CD4-positive, alpha-beta T cell treated with Interleukin-6 for 4 hours (primary cell): Measurements from ENCODE around the gene FAM120B.

Experiments used
- DNase-seq: peaks from one replicate; pipeline ENCODE4 v3.0.0-alpha.2; 2020; ENCODE audit warnings: mixed read lengths

FAM120B gene

DNA sequence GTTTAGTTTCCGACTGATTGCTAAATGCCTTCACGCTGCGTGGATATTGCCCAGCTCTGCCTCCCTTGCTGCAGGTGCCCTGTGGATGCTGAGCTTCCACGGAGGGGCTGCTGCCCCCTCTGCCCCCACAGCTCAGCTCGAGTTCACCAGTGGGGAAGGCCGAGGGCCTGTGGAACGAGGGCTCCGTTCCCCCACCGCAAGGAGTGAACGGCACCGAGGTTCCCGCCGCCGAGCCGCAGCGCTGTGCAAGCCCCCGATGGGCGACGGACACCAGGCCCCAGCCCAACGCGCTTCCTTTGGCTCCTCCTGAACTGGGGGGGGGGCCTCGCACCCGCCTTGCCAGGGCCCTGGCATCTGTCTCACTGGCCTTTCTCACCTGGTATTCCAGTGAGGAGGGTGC is 33.4 kb upstream of the FAM120B start:
- no peak for DNase-seq

DNA sequence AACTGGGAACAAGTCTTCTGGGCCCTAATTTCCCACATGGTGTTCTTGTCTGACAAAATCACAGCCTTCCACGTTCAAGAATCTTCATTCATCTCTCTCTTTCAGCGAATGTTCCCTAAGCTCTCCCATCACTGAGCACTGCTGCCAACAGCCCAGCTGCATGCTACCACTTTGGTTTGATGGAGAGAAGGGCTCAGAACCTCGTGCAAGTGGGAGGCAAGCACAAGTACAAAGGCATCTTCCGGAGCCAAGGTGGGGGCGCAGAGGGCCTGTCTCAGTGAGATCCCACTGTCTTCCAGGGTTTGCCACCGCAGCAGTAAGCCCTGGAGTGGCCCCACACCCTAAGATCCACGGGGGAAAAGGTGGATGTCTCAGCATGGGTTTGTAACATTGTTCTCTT is 32.9 kb upstream of the FAM120B start:
- no peak for DNase-seq

DNA sequence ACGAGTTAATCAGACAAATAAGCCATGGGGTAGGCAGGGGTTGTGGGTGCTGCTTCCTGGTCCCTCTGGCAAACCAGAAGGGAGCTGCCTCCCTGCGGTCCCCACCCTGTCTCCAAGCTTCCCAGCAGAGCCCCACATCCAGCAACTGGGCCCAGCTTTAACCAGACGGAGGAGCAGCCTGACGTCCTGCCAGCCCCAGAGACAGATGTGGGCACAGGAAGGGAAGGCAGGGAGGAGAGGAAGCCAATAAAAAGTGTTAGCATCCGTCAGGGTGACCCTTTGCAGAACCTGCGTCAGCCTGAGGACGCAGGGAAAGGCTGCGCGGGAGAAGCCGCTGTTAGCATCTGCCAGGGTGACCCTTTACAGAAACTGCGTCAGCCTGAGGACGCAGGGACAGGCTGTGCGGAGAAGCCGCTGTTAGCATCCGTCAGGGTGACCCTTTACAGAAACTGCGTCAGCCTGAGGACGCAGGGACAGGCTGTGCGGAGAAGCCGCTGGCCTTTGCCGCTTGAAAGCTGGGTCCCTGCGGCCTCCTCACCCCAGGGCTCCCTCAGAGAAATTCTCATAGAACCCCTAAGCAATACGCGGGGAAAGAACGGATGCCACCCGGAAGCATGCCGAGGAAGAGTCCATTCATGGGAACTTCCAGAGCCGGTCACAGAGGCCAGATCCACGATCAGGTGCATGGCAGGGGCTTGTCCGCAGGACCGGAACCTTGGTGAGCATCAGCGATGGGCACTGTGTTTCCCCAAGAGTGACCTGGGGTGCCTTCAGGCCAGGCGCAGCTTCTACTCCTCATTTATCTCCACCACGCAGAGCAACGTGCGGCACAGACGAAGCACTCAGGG is 31.6 kb upstream of the FAM120B start:
- no peak for DNase-seq

DNA sequence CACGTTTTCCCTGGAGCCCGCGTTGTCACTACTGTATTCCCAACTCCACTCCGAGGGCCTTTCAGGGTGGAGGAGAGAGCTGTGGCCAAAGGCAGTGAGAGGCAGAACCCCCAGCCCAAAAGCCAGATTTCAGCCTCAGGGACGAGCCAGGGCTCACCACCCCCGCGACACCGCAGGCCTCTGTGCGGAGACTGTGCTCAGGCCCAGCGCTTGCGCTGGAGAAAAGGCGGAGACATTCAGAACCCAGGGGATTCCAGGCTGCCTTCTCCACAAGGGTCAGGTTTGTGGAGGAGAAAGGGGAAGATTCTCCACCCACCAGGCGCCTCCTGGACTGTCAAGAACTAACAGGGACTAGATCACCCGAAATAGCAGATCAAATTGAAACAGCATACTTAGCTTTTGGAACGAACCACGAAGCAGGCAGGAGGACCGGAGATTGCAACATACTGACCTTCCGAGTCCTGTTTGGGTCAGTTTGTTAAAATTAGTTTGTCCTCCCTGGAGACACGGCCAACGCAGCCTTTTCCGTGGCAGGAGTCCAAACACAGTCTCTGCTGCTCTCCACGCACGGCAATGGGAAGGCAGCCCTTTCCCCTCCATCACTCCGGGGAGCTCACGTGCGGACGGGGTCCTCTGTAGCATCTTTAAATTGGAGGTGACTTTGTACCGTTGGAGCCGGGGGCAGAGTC is 30.0 kb upstream of the FAM120B start:
- DNase-seq = no peak

DNA sequence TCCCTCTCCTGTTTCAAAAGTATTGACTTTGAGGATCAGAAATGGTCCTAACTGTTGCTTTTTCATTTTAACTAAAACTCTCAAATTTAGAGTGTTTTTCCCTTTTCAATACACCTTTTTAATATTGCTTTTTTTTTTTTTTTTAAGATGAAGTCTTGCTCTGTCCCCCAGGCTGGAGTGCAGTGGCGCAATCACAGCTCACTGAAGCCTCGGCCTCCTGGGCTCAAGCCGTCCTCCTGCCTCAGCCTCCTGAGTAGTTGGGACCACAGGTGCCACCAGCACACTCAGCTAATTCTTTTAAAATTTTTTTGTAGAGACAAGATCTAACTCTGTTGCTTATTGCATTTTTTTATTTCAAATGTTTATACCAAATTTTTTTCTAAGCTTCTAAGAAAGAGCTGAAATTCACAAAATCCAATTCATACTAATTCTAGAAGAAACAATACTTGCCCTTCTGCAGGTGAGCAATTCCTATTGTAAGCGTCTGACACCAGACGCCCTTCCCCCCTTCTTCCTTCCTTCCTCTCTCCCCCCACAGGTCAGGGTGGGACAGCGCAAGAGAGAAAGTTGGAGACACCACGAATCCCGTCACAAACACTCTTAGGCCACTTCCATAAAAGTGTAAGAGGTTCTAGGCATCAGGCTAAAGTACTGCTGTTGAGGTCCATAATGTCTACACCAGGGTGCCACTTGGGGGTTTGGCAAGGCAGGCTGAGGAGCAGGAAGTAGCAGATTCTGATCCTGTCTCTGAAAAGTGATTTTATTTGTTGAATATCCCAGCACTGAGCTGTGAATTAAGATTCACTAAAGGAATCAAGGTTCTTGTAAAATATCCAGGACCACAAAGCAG is 28.4 kb upstream of the FAM120B start:
- DNase-seq = no peak

DNA sequence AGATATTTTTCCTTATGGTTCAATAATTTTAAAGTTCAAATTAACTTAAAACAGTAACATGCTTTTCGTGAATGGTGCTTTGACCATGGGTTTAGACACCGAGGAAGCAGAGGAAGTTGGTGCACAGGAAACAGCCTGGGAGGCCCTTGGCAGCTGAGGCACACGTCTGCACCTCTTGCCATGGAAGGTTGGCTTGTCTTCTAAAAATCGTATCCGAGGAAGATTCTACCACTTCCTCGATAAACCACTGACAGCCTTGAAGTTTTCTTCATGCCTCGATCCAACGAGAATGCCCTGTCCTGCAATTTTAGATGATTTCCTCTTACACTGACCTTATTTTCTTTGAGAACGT is 27.8 kb upstream of the FAM120B start:
- peak; percentile 34 for DNase-seq

DNA sequence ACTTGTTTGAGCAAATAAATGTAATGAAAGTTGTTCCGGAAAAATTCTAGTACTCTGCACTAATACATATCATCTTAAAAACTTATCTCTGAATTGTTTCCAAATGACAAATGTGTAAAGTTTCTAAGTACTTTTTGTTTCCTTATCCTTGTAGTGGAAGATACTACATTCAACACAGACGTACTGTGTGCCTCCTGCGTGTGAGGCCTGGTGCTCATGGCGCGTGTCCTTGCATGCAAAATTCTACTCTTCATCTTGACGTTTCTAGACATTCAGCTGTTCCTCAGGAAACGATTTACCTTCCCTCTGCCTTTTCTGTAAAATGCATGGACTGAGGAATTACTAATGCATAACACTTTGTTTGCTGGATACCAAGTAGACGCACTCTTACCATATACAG is 27.1 kb upstream of the FAM120B start:
- DNase-seq = no peak

DNA sequence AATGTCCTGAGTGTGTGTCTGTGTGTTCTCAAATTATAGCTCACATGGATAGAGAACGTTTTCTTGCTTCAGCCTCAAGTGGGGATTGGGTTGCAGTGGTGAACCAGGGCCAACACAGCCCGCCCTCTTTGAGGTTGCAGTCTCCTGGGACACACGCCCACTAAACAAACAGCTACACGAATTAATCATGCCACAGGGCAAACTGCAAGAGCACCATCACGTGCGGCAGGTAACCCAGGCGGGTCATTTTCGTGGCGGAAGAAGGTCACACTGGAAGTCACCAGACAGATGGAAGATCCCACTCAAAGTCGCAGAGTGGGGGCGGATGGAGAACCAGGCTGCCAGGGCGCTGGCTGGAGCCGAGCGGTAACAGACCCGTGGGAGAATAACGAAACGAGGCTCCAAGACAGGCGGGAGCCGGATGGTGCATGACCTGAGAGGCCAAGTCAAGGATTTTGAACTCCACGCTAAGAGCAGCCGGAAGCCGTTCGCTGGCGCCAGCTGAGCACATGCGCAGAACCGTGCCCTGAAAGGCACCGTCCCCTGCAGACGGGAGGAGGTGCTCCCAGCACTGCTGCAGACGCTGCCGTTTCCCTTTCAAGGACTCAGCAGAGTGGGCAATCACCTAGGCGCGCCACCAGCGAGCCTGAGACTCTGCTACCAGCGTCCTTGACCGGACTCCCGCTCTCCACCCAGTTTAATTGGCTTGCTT is 26.4 kb upstream of the FAM120B start:
- peak; percentile 75 for DNase-seq

DNA sequence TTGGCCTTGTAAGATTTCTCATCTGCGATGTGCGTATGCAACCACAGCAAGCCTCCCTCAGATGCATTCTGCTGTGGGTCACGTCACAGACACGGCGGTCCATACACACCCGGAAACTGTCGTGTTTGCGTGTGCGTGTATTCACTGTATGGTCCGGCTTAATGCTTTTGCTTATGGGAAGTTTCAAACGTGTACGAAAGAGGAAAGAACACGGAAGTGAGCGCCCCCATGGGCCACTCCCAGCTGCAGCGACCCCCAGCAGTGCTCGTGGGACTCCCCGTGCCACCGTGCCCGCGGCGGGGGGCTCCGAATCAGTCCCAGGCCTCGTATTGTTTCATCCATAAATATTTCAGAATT is 25.9 kb upstream of the FAM120B start:
- no peak for DNase-seq

DNA sequence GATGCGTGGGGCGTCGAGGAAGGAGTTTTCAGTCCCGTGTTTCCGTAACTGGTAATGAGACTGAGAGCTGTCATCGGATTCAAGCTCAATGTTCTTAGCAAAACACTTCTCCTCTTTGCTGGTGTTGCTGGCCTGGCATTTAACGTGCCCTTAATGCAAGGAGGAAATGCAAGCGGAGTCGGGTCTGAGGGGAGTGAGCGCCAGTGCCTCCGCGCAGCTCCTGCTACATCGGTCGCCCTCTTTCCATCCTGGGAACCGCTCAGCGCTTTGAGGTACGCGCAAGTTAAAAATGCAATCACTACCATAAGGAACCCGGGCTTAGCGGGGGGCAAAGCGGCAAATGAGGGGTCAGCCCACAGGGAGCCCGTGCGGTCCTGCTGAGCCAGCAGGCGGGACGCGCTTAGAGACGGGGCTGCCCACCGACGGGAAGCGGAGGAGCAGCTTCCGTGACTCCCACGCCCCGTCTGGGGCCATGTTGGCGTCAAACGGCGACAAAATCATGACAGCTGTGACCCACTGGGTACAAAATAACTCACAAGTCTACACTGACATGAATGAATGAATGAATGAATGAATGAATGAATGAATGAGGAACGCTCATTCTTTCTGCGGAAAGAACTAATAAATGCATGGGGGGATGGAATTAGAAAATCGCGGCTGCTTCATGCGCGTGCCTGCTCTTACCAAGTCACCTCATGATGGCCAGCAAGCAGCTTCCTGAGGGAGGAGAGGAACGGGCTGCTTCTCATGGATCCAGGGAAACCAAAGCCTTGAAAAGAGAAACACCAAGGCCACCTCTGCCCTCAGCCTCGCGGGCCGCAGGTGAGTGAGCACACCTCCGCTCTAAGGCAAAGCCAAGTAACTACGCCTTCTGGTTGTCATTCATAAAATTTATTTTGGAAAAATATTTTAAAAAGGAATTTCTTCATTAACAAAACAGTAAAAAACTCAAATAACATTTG is 24.9 kb upstream of the FAM120B start:
- no peak for DNase-seq

DNA sequence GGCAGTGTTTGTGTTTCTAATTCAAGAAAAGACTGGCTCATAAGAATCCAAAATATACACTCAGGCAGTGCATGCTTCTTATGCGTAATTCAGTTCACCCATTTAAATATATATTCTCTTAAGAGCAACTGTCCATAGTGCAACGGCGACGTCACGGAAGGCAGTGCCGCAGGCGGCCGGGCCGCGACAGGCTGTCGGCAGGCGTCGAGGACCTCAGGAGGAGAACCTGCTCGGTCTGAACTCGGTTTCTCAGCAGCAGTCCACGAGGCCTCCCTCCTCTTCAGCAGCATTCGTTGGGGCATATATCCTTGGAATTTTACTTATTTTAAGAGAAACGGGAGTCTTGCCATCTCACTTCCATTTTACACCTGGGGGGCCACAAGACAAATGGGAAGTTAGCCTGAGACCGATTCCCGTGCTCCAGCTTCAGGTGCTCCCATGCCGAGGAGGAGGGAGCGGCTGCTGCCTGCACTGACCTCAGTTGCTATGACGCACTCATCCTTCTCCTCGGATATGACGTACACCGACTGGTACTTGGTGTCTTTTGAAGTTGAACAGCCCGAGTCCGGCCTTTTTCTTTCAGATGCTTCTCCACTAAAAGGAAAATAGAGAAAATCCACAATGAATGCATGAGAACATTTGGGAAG is 23.9 kb upstream of the FAM120B start:
- DNase-seq = no peak

DNA sequence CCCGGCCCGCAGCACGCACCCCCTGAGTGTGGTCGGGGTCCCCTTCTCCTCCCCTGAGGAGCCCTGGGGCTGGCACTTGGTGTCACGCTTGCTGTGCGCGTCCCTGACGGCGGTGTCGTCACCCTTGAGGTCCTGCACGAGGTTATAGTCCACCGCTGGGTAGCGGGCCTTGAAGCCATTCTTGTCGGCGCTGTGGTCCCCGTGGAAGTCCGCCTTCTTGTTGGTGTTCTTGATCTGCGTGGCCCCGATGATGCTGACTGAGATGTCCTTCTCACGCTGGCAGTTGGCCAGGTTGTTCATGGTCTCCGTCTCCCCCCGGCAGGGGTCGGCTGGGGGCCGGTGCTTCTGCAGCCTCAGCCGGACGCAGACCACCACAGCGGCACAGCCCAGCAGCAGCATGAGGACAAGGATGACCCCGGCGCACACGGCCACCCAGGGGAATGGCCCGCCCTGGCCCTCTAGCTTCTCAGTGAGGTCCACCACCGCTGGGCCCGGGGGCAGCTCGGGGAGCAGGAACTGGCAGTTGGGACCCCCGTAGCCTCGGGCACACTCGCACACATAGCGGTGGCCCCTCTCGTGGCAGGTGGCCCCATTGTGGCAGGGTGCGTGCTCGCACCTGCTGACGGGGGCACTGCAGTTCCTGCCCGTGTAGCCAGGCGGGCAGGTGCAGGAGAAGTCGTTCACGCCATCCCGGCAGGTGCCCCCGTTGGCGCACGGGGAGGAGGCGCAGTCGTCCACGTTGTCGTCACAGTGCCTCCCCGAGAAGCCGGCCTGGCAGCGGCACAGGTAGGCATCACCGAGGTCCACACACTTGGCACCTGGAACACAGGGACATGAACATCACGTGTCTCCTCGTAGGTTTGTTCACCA is 23.1 kb upstream of the FAM120B start:
- DNase-seq = no peak

DNA sequence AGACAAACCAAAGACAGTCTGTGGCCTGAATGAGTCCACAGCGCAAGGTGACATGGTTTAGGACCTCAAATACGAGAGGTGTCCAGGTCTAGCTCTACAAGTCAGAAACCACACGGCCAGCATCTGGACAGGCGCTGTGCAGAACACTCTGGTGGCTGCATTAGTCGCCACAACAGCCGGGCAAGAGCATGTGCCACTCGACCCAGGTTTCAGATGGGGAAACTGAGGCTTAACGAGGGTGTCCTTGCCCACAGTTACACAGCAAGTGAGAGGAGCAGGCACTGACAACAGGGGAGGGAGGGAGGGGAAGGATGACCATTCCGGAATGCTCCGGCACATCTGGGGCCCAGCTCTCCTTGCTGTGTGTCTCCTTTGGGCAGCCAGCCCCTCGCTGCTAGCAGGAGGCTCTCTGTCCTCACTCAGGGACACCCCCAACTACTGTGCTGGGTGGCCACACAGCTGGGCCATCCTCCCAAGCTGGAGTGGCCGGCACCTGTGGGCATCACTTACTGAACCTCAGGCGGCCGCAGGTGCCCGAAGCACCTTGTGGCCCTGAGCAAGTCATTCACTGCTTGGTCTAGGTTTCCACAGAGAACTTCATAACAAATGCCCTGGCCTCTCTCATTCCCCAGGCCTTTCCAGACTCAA is 22.3 kb upstream of the FAM120B start:
- DNase-seq = no peak

DNA sequence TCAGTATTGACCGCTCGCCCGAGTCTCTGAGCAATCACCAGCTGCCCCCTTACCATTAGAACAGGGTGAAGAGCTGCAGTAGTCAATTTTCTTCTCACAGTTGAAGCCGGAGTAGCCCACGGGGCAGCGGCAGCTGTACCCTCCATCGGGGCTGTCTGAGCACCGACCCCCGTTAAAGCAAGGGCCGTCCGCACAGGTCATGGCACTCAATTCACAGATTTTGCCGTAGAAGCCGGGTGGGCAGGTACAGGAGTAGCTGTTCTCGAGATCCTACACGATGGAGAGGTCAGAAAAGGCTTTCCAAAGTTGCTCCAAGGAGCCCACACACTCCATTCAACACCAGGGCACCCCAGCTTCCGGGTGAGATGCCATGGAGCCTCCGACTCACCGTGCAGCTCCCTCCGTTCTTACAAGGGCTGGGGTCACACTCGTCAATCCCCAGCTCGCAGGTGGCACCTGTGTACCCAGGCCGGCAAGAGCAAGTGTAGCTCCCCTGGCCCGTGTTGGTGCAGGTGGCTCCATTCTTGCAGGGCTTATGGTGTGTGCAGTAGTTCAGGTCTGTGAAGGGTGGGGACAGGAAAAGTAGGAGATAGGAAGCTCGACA is 21.6 kb upstream of the FAM120B start:
- no peak for DNase-seq

DNA sequence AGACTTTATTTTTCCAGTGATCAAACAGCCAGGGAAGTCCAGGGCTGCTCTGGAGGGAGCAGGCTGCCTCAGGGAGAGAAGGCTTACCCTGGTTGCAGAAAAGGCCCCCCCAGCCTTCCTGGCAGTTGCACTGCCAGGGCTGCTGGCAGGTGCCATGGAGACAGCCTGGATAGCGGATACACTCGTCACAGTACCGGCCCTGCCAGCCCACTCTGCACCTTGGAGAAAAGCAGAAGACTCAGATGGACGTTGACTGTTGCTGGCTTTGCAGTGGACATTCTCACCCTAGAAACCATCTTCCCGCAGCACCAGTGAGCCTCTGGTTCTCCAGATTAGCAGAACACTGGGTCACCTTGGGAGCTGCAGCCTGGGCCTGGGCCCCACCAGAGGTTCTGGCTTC is 21.1 kb upstream of the FAM120B start:
- DNase-seq = no peak

DNA sequence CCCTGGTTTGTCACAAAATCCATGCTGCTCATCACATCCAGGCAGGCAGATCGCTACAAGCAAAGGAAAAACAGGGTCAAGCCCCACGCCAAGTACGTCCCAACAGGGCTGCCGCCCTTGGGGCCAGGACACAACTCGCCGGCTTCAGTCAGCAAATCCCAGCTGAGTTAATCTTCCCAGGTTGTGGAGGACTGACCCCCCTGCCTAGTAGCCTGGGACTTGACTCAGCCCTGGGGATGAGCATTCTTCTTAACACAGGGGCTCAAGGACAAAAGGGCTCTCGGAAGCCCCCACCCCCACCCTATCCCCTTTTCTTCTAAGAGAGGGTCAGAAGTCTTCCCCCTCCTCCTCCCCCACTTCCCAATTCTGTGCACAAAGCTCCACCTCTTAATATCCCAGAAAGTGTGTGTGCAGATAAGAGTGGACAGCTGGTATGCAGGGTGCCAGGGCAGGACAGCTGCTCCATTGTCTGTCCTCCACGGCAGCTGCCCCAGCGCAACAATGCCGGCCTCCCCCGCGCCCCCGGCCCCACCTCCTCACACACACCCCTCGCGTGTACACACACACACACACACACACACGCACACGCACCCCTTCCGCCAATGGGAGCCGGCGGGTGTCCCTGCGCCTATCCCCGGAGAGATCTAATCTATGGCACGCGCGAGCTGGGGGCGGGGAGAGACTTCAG is 20.2 kb upstream of the FAM120B start:
- DNase-seq = no peak

DNA sequence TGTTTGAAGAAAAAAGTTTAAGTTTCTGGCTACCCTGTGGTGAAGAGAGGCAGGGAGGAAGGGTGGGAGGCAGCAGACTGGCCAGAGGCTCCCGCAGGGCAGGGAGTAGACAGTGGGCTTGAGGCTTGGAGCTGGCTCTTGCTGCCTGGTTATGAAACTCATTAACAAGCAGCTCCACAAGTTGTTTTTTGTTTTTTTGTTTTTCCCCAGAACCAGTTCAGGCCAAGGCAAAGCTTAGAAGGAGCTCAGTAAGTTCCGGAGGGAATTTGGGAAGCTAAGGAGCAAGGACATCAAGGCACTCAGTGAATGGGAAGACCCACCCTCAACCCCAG is 19.7 kb upstream of the FAM120B start:
- DNase-seq = no peak

DNA sequence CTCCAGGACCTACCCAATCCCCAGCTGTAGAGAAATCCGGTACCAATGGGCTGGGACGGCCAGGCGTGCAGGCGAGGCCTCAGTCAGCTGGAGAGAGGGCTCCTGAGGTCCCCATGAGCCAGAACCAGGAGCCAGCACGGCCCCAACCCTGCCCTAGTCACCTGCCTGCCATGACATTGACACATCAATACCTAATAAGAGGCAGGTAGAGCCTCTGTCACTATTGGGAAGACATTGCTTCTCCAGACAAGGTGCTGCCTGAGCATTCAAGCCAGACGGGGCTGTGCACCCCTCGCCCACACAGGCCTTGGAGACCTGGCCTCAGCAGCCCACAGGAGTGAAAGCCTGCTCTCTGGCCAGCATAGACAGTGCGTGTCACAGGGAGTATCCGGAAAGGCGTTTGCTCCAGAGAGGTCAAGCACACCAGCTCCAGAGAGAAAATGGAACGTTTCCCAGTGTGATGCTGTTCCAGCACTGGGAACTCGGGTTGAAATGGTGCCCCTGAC is 19.1 kb upstream of the FAM120B start:
- no peak for DNase-seq
